GM12878 (cell line): ENCODE results near the gene PIAS2.

ENCODE experiments used
- BCL3 ChIP-seq: IDR thresholded peaks from 2 replicates; pipeline ENCODE4 v1.6.1; 2011; ENCODE audit warnings: borderline replicate concordance, low read depth, mild to moderate bottlenecking, moderate library complexity, low read length; ENCODE audit not compliant: insufficient read depth, poor library complexity, severe bottlenecking
- CTCF ChIP-seq, 3 experiments: IDR thresholded peaks in 2 of 3; conservative IDR thresholded peaks in 1 of 3; 2 replicates each; pipeline ENCODE4 v1.5.1; 2011; ENCODE audit warnings: low read depth in 3 of 3, low read length in 3 of 3, mild to moderate bottlenecking in 3 of 3, control low read depth in 2 of 3, moderate library complexity in 2 of 3, inconsistent platforms in 1 of 3, mixed read lengths in 1 of 3; ENCODE audit not compliant: control insufficient read depth in 2 of 3, insufficient read depth in 1 of 3; ENCODE audit errors: extremely low read depth in 1 of 3
- HDAC2 ChIP-seq: fragments of 200-600 bp; sonication (generic); IDR thresholded peaks from 2 replicates; pipeline ENCODE4 v1.6.1; 2017
- NFYB ChIP-seq: IDR thresholded peaks from 2 replicates; pipeline ENCODE4 v1.6.1; 2011; ENCODE audit warnings: low read depth, mild to moderate bottlenecking, low read length, improper control_type of control experiment, moderate library complexity; ENCODE audit not compliant: insufficient read depth
- NR2F1 ChIP-seq: fragments of 450-650 bp; conservative IDR thresholded peaks from 2 replicates; pipeline ENCODE4 v1.6.1; 2017; ENCODE audit warnings: mild to moderate bottlenecking

GRCh38 chr18:46894124-46894523 is 23.2 kb downstream of the PIAS2 start:
- TF ChIP-seq NFYB, result no peak
- TF ChIP-seq CTCF (IDR thresholded peaks at IDR 0.05 in 2 of 3, conservative IDR thresholded peaks at IDR 0.05 in 1 of 3; ENCODE audit: control insufficient read depth in 2 of 3, extremely low read depth in 1 of 3, insufficient read depth in 1 of 3, low read depth in 3 of 3, low read length in 3 of 3), result no peak
- no peak for TF ChIP-seq NR2F1
- no peak for TF ChIP-seq HDAC2
- TF ChIP-seq BCL3, result no peak
